Measurements from ENCODE around the gene SCUBE1. TPM values are rescaled to one million over a fixed set of nuclear protein-coding genes. Genes with fewer than 3 reads are reported as not detected.
"Not testable (repeated sequence)": the region's sequence is repeated elsewhere in the genome, so short reads cannot be mapped to it uniquely, and the experiment has no call there.

SCUBE1 gene
- total RNA-seq, 4 donors from 2014 or later, result 0.28 to 3.7 (median 1.7) TPM

GRCh38 chr22:43360576-43360975 is 17.4 kb upstream of the SCUBE1 start:
- no peak for DNase-seq (ENCODE audit: low spot score)
- TF ChIP-seq CTCF (IDR thresholded peaks at IDR 0.05), result no peak
- no peak for ATAC-seq (ENCODE audit: low FRiP score)

GRCh38 chr22:43356881-43357280 is 13.7 kb upstream of the SCUBE1 start:
- no peak for TF ChIP-seq CTCF (IDR thresholded peaks at IDR 0.05)
- DNase-seq (ENCODE audit: low spot score), result no peak
- ATAC-seq (ENCODE audit: low FRiP score), result no peak

GRCh38 chr22:43355688-43356087 is 12.5 kb upstream of the SCUBE1 start:
- not testable (repeated sequence) for ATAC-seq (ENCODE audit: low FRiP score); DNase-seq (ENCODE audit: low spot score)

GRCh38 chr22:43351966-43352345 is 8.8 kb upstream of the SCUBE1 start:
- no peak for TF ChIP-seq CTCF (IDR thresholded peaks at IDR 0.05)
- ATAC-seq (ENCODE audit: low FRiP score) (no peak), DNase-seq (ENCODE audit: low spot score) (no peak)

GRCh38 chr22:43349636-43350035 is 6.5 kb upstream of the SCUBE1 start:
- TF ChIP-seq CTCF (IDR thresholded peaks at IDR 0.05), result no peak
- no peak for ATAC-seq (ENCODE audit: low FRiP score)

GRCh38 chr22:43346521-43346929 is 3.4 kb upstream of the SCUBE1 start:
- ATAC-seq (ENCODE audit: low FRiP score), result no peak
- DNase-seq (ENCODE audit: low spot score), result no peak
- no peak for TF ChIP-seq CTCF (IDR thresholded peaks at IDR 0.05)

More at GRCh38 chr22:43349636-43350035, 6.5 kb upstream of the SCUBE1 start:
- DNase-seq (ENCODE audit: low spot score), result no peak

GRCh38 chr22:43345761-43346301 is 2.7 kb upstream of the SCUBE1 start:
- ATAC-seq (ENCODE audit: low FRiP score), result no peak
- DNase-seq (ENCODE audit: low spot score), result no peak
- no peak for TF ChIP-seq CTCF (IDR thresholded peaks at IDR 0.05)

GRCh38 chr22:43345356-43345755 is 2.2 kb upstream of the SCUBE1 start:
- TF ChIP-seq CTCF (IDR thresholded peaks at IDR 0.05), result no peak
- DNase-seq (ENCODE audit: low spot score) (no peak), ATAC-seq (ENCODE audit: low FRiP score) (no peak)

All from omental fat pad (tissue), 4 donors.